HepG2 (cell line): ENCODE data around the gene TXNDC9. TPM values are rescaled to one million over a fixed set of nuclear protein-coding genes. Genes with fewer than 3 reads are reported as not detected.
A peak's percentile ranks its signal among the peaks of the same experiment; 100 is the strongest.

Experiments used
- AFF4 ChIP-seq: sonication (generic); formaldehyde crosslinking; IDR thresholded peaks from 2 replicates; pipeline ENCODE4 v1.4.0; 2020; ENCODE audit warnings: missing genetic modification reagents
- ATF4 ChIP-seq, 2 experiments: fragments of 450-650 bp in 1 of 2; sonication (generic) in 1 of 2; formaldehyde crosslinking; IDR thresholded peaks; 2 replicates each; pipeline versions ENCODE4 v1.5.0 to v1.8.0; 2020 to 2022; ENCODE audit warnings: mild to moderate bottlenecking in 1 of 2, missing genetic modification reagents in 1 of 2
- CSRNP1 ChIP-seq: sonication (generic); formaldehyde crosslinking; IDR thresholded peaks from 2 replicates; pipeline ENCODE4 v1.8.1; 2023; ENCODE audit warnings: mild to moderate bottlenecking, missing genetic modification reagents
- DR1 ChIP-seq: sonication (generic); formaldehyde crosslinking; IDR thresholded peaks from 2 replicates; pipeline ENCODE4 v1.8.0; 2021; ENCODE audit warnings: mild to moderate bottlenecking, missing genetic modification reagents, inconsistent platforms
- FOSL1 ChIP-seq: sonication (generic); formaldehyde crosslinking; IDR thresholded peaks from 2 replicates; pipeline ENCODE4 v1.9.0; 2021; ENCODE audit warnings: missing genetic modification reagents, borderline replicate concordance
- FOXA1 ChIP-seq, 2 experiments: fragments of 450-650 bp in 1 of 2; sonication (generic) in 1 of 2; formaldehyde crosslinking in 1 of 2; IDR thresholded peaks; 2 replicates each; pipeline versions ENCODE4 v1.4.0 to v1.6.1; 2016 to 2020; ENCODE audit warnings: missing genetic modification reagents in 1 of 2
- FOXO4 ChIP-seq: sonication (generic); formaldehyde crosslinking; conservative IDR thresholded peaks from 2 replicates; pipeline ENCODE4 v1.8.1; 2023; ENCODE audit warnings: missing genetic modification reagents
- HOXD1 ChIP-seq: sonication (generic); formaldehyde crosslinking; IDR thresholded peaks from 2 replicates; pipeline ENCODE4 v1.5.0; 2020; ENCODE audit warnings: missing genetic modification reagents
- KAT8 ChIP-seq: IDR thresholded peaks from 2 replicates; pipeline ENCODE4 v1.6.1; 2016; ENCODE audit warnings: missing genetic modification reagents, missing compliant biosample characterization
- KDM5A ChIP-seq: fragments of 200-600 bp; sonication (generic); IDR thresholded peaks from 2 replicates; pipeline ENCODE4 v1.7.0; 2018; ENCODE audit warnings: antibody characterized with exemption, mild to moderate bottlenecking, low read length, borderline replicate concordance
- MYNN ChIP-seq: sonication (generic); formaldehyde crosslinking; IDR thresholded peaks from 2 replicates; pipeline ENCODE4 v1.4.0; 2020; ENCODE audit warnings: mild to moderate bottlenecking, low read depth, missing genetic modification reagents
- REXO4 ChIP-seq: sonication (generic); formaldehyde crosslinking; IDR thresholded peaks from 2 replicates; pipeline ENCODE4 v1.8.0; 2022; ENCODE audit warnings: missing genetic modification reagents, mild to moderate bottlenecking, borderline replicate concordance
- SMAD3 ChIP-seq: sonication (generic); formaldehyde crosslinking; IDR thresholded peaks from 2 replicates; pipeline ENCODE4 v1.4.0; 2020; ENCODE audit warnings: missing genetic modification reagents
- SRSF4 ChIP-seq: fragments of 200-400 bp; formaldehyde crosslinking; IDR thresholded peaks from one replicate; pipeline ENCODE4 v1.6.1; 2018; ENCODE audit warnings: mild to moderate bottlenecking, low read depth, low read length, moderate library complexity; ENCODE audit not compliant: poor library complexity, severe bottlenecking
- XRCC5 ChIP-seq: fragments of 200-400 bp; formaldehyde crosslinking; optimal IDR thresholded peaks from 2 replicates; pipeline ENCODE3; 2017; ENCODE audit warnings: mild to moderate bottlenecking, low read length
- ZFP36L2 ChIP-seq: sonication (generic); formaldehyde crosslinking; IDR thresholded peaks from 2 replicates; pipeline ENCODE4 v1.4.0; 2020; ENCODE audit warnings: missing genetic modification reagents
- ZNF331 ChIP-seq: sonication (generic); formaldehyde crosslinking; IDR thresholded peaks from 2 replicates; pipeline ENCODE4 v1.4.0; 2020; ENCODE audit warnings: missing genetic modification reagents
- ZNF530 ChIP-seq: sonication (generic); formaldehyde crosslinking; IDR thresholded peaks from 2 replicates; pipeline ENCODE4 v1.5.0; 2020; ENCODE audit warnings: low read depth, mild to moderate bottlenecking, missing genetic modification reagents
- ZNF792 ChIP-seq: IDR thresholded peaks from 2 replicates; pipeline ENCODE4 v1.6.1; 2016
- polyA plus RNA-seq, 8 experiments: library from polyadenylated mRNA; depleted of rRNA in 3 of 8; stranded (reverse) in 7 of 8; unstranded in 1 of 8; fragments of >200 nt; fragmentation: Illumina TruSeq in 4 of 8; extraction: Trizol in 4 of 8; gene quantifications; 2 replicates each; pipeline versions ENCODE4 v1.2.1 to v1.2.3, GENCODE V29; 2011 to 2016; ENCODE audit warnings: low read depth in 4 of 8, missing spikeins in 1 of 8, mixed read lengths in 1 of 8; ENCODE audit not compliant: insufficient read depth in 1 of 8
- total RNA-seq, 5 experiments: library from RNA; depleted of rRNA; stranded (reverse); fragments of >200 nt; fragmentation: Illumina TruSeq; extraction: Trizol; gene quantifications; 2 replicates each; pipeline ENCODE4 v1.2.3, GENCODE V29; 2016; ENCODE audit warnings: low read depth in 1 of 5

TXNDC9 gene
- total and polyA plus RNA-seq, 2 of the 13 experiments (the other 11 are each of a cell fraction or from before 2014, with no cell fraction given) = 35.2 to 94.6 TPM

GRCh38 chr2:99337113-99338028 is 1.2 kb upstream of the TXNDC9 start, which contains the start of gene EIF5B (continued):
- 0 out of 2 replicates have a peak, but pooled peaks have one; percentile 77 for TF ChIP-seq ZNF530 (CRISPR knock-in tag)
- TF ChIP-seq DR1 (CRISPR knock-in tag) = peak; percentile 96
- peak; percentile 73; the same call in 1 of the 2 replicates for TF ChIP-seq CSRNP1
- 0 out of 2 replicates have a peak, but pooled peaks have one; percentile 85 for TF ChIP-seq FOXO4 (CRISPR knock-in tag)
- peak; percentile 40 for TF ChIP-seq HOXD1
- TF ChIP-seq XRCC5 = peak; percentile 98
- TF ChIP-seq AFF4 = peak; percentile 59; the same call in 1 of the 2 replicates
- peak; percentile 95 for TF ChIP-seq KAT8 (CRISPR knock-in tag)
- peak; percentile 91 for TF ChIP-seq MYNN (CRISPR knock-in tag)
- peak; percentile 16; the same call in 1 of the 2 replicates for TF ChIP-seq FOSL1 (CRISPR knock-in tag)
- peak; percentile 79; the same call in 1 of the 2 replicates for TF ChIP-seq ZNF792 (CRISPR knock-in tag)
- no peak for TF ChIP-seq FOXA1 (IDR thresholded peaks at IDR 0.05)
- peak; percentile 68 for TF ChIP-seq FOXA1 (CRISPR knock-in tag; IDR thresholded peaks at IDR 0.05)
- no peak for TF ChIP-seq ZFP36L2 (CRISPR knock-in tag)
- no peak for TF ChIP-seq SRSF4
- TF ChIP-seq ATF4 (CRISPR knock-in tag; IDR thresholded peaks at IDR 0.05) = peak in 1 of 2 experiments; percentile 81; a peak in 2 of 4 replicates
- peak; percentile 5; the same call in 1 of the 2 replicates for TF ChIP-seq KDM5A
- peak; percentile 95 for TF ChIP-seq ZNF331
- TF ChIP-seq SMAD3 (CRISPR knock-in tag) = peak; percentile 87
- TF ChIP-seq REXO4 (CRISPR knock-in tag) = no peak
